HG03159 (cell line): ENCODE data around the gene TBC1D3E.
"Not testable (repeated sequence)": the region's sequence is repeated elsewhere in the genome, so short reads cannot be mapped to it uniquely, and the experiment has no call there.

Experiments
- ATAC-seq: cut with Tn5 transposase; IDR thresholded peaks from one replicate; pipeline ENCODE4 v1.9.1; 2021; ENCODE audit warnings: mild to moderate bottlenecking, moderate library complexity; ENCODE audit not compliant: unreplicated experiment

The TBC1D3E gene

GRCh38 chr17:38127651-38128050 is at the start of gene TBC1D3E:
TSS of gene TBC1D3E (plus strand) at chr17:38127951. CDS start at chr17:38129496, 1,545 bp downstream.
- not testable (repeated sequence) for ATAC-seq

GRCh38 chr17:38087344-38087743 is 40.4 kb upstream of the TBC1D3E start:
- not testable (repeated sequence) for ATAC-seq

GRCh38 chr17:38088120-38088519 is 39.6 kb upstream of the TBC1D3E start:
- not testable (repeated sequence) for ATAC-seq

- ATAC-seq = not testable (repeated sequence)
Observed at GRCh38 chr17:38094059-38094694, 33.6 kb upstream of the TBC1D3E start.

- ATAC-seq = not testable (repeated sequence)
Observed at GRCh38 chr17:38099262-38099661, 28.5 kb upstream of the TBC1D3E start.

GRCh38 chr17:38119829-38120228 is 7.9 kb upstream of the TBC1D3E start:
- ATAC-seq = not testable (repeated sequence)

- not testable (repeated sequence) for ATAC-seq
Observed at GRCh38 chr17:38134860-38135259, 7.1 kb downstream of the TBC1D3E start.
